ENCODE data around the gene ADAM10.

ADAM10 gene

DNA sequence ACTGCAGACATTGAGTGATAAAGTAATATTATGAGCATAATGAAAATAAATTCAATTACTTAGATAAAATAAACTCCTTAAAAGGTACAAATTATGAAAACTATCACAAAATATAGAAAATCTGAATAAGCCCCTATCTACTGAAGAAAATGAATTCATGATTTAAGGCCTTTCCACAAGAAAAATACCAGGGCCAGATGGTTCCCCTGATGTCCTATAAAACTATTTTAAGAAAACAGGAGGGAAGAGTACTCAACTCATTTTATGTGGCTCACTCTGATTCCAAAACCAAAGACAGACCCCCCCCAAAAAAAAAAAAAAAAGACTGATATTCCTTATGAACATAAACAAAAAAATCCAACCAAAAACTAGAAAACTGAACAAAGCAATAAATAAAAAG, 59.9 kb downstream of the ADAM10 start:
- Histone ChIP-seq H3K36me3 (ENCODE audit: insufficient read depth, low read length) (peaks cover 21% of the 10 kb centered on the region; the same call in 1 of the 2 replicates), H3K79me2 (ENCODE audit: insufficient read depth, low read length) (peaks cover 94% of the 10 kb centered on the region), H3K9ac (ENCODE audit: low read depth, low read length, poor library complexity, severe bottlenecking) (no peak overlapping the region), H3K27me3 (ENCODE audit: insufficient read depth, low read length, poor library complexity, severe bottlenecking) (no peaks in the 10 kb centered on the region), H2AFZ (ENCODE audit: low read length) (no peak overlapping the region), H3K4me2 (ENCODE audit: low read depth, low read length, poor library complexity, severe bottlenecking) (no peak overlapping the region), H4K20me1 (ENCODE audit: insufficient read depth, low read length, poor library complexity, severe bottlenecking) (peaks cover 53% of the 10 kb centered on the region), H3F3A (ENCODE audit: low read depth) (no peaks in the 10 kb centered on the region; the same call in 1 of the 2 replicates), H3K4me3 (ENCODE audit: low read length, poor library complexity, severe bottlenecking) (no peak overlapping the region), H3K9me2 (replicated peaks; ENCODE audit: low read depth, low read length) (no peaks in the 10 kb centered on the region), H3K4me1 (ENCODE audit: insufficient read depth, low read length, poor library complexity, severe bottlenecking) (peaks cover 19% of the 10 kb centered on the region), H3K9me3 (ENCODE audit: insufficient read depth, low read depth, low read length) (no peaks in the 10 kb centered on the region)
- TF ChIP-seq, protein P1, sequence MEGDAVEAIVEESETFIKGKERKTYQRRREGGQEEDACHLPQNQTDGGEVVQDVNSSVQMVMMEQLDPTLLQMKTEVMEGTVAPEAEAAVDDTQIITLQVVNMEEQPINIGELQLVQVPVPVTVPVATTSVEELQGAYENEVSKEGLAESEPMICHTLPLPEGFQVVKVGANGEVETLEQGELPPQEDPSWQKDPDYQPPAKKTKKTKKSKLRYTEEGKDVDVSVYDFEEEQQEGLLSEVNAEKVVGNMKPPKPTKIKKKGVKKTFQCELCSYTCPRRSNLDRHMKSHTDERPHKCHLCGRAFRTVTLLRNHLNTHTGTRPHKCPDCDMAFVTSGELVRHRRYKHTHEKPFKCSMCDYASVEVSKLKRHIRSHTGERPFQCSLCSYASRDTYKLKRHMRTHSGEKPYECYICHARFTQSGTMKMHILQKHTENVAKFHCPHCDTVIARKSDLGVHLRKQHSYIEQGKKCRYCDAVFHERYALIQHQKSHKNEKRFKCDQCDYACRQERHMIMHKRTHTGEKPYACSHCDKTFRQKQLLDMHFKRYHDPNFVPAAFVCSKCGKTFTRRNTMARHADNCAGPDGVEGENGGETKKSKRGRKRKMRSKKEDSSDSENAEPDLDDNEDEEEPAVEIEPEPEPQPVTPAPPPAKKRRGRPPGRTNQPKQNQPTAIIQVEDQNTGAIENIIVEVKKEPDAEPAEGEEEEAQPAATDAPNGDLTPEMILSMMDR (conservative IDR thresholded peaks at IDR 0.05; ENCODE audit: low read length) = no peak
- no peak for TF ChIP-seq EZH2phosphoT487 (IDR thresholded peaks at IDR 0.05; ENCODE audit: borderline replicate concordance)

DNA sequence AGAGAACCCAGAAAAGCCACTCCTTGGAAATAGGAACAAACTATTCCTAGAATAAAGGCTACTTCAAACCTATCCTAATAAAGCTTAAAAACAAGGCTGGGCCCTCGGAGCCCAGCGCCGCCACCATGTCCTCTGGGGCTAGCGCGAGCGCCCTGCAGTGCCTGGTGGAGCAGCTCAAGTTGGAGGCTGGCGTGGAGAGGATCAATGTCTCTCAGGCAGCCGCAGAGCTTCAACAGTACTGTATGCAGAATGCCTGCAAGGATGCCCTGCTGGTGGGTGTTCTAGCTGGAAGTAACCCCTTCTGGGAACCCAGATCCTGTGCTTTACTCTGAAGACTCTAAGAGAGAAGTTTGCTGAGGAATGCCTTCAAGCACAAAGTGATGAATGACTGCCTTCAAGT, 63.2 kb downstream of the ADAM10 start:
- H3K36me3 ChIP-seq (ENCODE audit: insufficient read depth, low read length) = peaks cover 16% of the 10 kb centered on the region; the same call in 1 of the 2 replicates
- H2AFZ ChIP-seq (ENCODE audit: low read length) = no peak overlapping the region
- TF ChIP-seq EZH2phosphoT487 (IDR thresholded peaks at IDR 0.05; ENCODE audit: borderline replicate concordance) = no peak
- TF ChIP-seq, protein P1 (conservative IDR thresholded peaks at IDR 0.05; ENCODE audit: low read length) = no peak
- H3K27me3 ChIP-seq (ENCODE audit: insufficient read depth, low read length, poor library complexity, severe bottlenecking) = no peaks in the 10 kb centered on the region
- no peaks in the 10 kb centered on the region for H3K9me3 ChIP-seq (ENCODE audit: insufficient read depth, low read depth, low read length)
- peaks cover 27% of the 10 kb centered on the region for H3K4me1 ChIP-seq (ENCODE audit: insufficient read depth, low read length, poor library complexity, severe bottlenecking)
- H3K9me2 ChIP-seq (replicated peaks; ENCODE audit: low read depth, low read length) = no peaks in the 10 kb centered on the region
- H3K79me2 ChIP-seq (ENCODE audit: insufficient read depth, low read length) = peaks cover 94% of the 10 kb centered on the region
- H3K4me2 ChIP-seq (ENCODE audit: low read depth, low read length, poor library complexity, severe bottlenecking) = no peak overlapping the region
- H3K4me3 ChIP-seq (ENCODE audit: low read length, poor library complexity, severe bottlenecking) = no peak overlapping the region
- no peaks in the 10 kb centered on the region; the same call in 1 of the 2 replicates for H3F3A ChIP-seq (ENCODE audit: low read depth)
- H4K20me1 ChIP-seq (ENCODE audit: insufficient read depth, low read length, poor library complexity, severe bottlenecking) = peaks cover 56% of the 10 kb centered on the region
- H3K9ac ChIP-seq (ENCODE audit: low read depth, low read length, poor library complexity, severe bottlenecking) = no peak overlapping the region

DNA sequence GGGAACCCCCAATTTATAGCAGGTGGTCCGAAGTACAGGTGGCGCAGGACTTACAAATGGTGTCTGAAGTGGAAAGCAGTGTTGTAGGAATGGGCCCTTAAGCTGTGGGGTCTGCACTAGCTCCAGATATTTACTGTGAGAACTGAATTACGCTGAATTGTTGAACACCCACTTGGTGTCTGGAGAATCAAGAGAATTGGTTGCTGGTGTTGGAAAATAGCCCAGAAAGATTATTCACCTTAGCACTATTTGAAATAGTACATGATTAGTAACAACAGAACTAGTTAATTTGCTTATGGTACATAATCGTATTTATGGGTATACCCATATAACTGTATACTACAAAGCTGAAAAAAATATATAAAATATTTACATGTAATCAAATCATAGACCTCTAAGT, 64.8 kb downstream of the ADAM10 start:
- Histone ChIP-seq H3K4me3 (ENCODE audit: low read length, poor library complexity, severe bottlenecking) (no peak overlapping the region), H3K79me2 (ENCODE audit: insufficient read depth, low read length) (peaks cover 94% of the 10 kb centered on the region), H3K9me3 (ENCODE audit: insufficient read depth, low read depth, low read length) (no peaks in the 10 kb centered on the region), H3K9me2 (replicated peaks; ENCODE audit: low read depth, low read length) (no peaks in the 10 kb centered on the region), H3K9ac (ENCODE audit: low read depth, low read length, poor library complexity, severe bottlenecking) (no peak overlapping the region), H4K20me1 (ENCODE audit: insufficient read depth, low read length, poor library complexity, severe bottlenecking) (peaks cover 41% of the 10 kb centered on the region), H3K4me1 (ENCODE audit: insufficient read depth, low read length, poor library complexity, severe bottlenecking) (peaks cover 12% of the 10 kb centered on the region), H3F3A (ENCODE audit: low read depth) (no peaks in the 10 kb centered on the region), H2AFZ (ENCODE audit: low read length) (no peak overlapping the region), H3K36me3 (ENCODE audit: insufficient read depth, low read length) (peaks cover 19% of the 10 kb centered on the region), H3K27me3 (ENCODE audit: insufficient read depth, low read length, poor library complexity, severe bottlenecking) (no peaks in the 10 kb centered on the region), H3K4me2 (ENCODE audit: low read depth, low read length, poor library complexity, severe bottlenecking) (no peak overlapping the region)
- no peak for TF ChIP-seq EZH2phosphoT487 (IDR thresholded peaks at IDR 0.05; ENCODE audit: borderline replicate concordance)
- TF ChIP-seq, protein P1 (conservative IDR thresholded peaks at IDR 0.05; ENCODE audit: low read length) = no peak

All from Loucy (cell line).